Gastrocnemius medialis (tissue), 4 donors: Measurements from ENCODE around the gene CMKLR1.

ENCODE experiments used
- CTCF ChIP-seq, 5 experiments: fragments of 450-650 bp in 3 of 5; fragments of 200-600 bp in 2 of 5; sonication (generic) in 2 of 5; IDR thresholded peaks in 4 of 5; conservative IDR thresholded peaks in 1 of 5; 1 replicate in 4 of 5; 2 replicates in 1 of 5; pipeline ENCODE4 v1.5.1; 2016 to 2019; ENCODE audit warnings: antibody characterized with exemption in 5 of 5, mild to moderate bottlenecking in 3 of 5, moderate library complexity in 3 of 5
- POLR2A ChIP-seq, 2 donors: fragments of 450-650 bp; IDR thresholded peaks; one replicate each; pipeline ENCODE4 v1.6.1; 2017; ENCODE audit warnings: antibody characterized with exemption in 2 of 2, mild to moderate bottlenecking in 2 of 2, moderate library complexity in 2 of 2

DNA sequence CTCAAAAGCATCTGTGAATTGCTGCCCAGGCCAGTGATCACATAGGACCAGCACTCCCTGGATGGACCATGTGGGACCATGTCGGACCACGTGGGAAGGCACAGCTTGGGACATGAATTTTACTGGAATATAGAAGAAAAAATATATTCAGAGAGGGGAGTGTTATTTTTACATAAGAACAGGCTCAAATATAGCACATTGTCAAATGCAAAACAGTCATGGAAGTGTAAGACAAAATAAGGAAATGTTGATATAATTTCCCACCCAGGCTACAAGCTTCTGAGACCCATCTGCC is 68.3 kb downstream of the CMKLR1 start:
- no peak for TF ChIP-seq CTCF (IDR thresholded peaks at IDR 0.05 in 4 of 5, conservative IDR thresholded peaks at IDR 0.05 in 1 of 5)
- no peak for TF ChIP-seq POLR2A (IDR thresholded peaks at IDR 0.05)
